ENCODE data around the gene CNIH1. TPM values are rescaled to one million over a fixed set of nuclear protein-coding genes. Genes with fewer than 3 reads are reported as not detected.

Gene CNIH1
- total RNA-seq, 1 experiment from 2014 or later, result 80.7 TPM

Other genes with a start within 250 kb of the CNIH1 start
- gene CDKN3, start 44.4 kb downstream of the CNIH1 start, total RNA-seq (2021), result 55.4 to 62.0 TPM (median 57.0 TPM) in 3 replicates
- 56.4 to 63.7 TPM (median 58.0 TPM) in 3 replicates for gene GMFB, start 47.6 kb upstream of the CNIH1 start, total RNA-seq (2021)
- gene CGRRF1, start 68.5 kb upstream of the CNIH1 start, total RNA-seq (2021), result 13.0 to 17.5 TPM (median 15.1 TPM) in 3 replicates
- 5.2 to 6.0 TPM (median 5.3 TPM) in 3 replicates for gene SAMD4A, start 125.8 kb upstream of the CNIH1 start, total RNA-seq (2021)

Measured in WTC11 (cell line).